GM15510 (cell line): Measurements from ENCODE around the gene LYRM9.

Source experiments
- POLR2A ChIP-seq: IDR thresholded peaks from 3 replicates; pipeline ENCODE4 v1.6.1; 2011; ENCODE audit warnings: borderline replicate concordance; ENCODE audit not compliant: insufficient read length; ENCODE audit errors: extremely low read depth

The LYRM9 gene

DNA sequence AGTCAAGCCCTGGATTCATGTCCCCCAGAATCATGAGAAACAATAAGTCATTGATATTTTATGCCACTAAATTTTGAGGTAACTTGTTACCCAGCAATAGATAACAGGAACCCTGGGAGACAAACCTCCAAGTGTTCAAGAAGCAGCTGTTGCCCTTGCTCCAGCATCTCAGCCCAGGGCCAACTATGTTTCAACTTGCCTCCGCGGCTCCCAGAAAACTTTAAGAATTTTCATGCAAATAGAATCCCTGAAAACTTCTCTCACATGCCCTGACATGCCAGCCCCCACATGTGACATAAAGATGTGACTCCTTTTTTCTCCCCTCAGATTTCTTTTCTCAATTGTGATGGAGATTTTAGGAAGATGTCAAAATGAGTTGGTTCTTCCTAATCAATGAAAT is 22.8 kb downstream of the LYRM9 start:
- TF ChIP-seq POLR2A = no peak

DNA sequence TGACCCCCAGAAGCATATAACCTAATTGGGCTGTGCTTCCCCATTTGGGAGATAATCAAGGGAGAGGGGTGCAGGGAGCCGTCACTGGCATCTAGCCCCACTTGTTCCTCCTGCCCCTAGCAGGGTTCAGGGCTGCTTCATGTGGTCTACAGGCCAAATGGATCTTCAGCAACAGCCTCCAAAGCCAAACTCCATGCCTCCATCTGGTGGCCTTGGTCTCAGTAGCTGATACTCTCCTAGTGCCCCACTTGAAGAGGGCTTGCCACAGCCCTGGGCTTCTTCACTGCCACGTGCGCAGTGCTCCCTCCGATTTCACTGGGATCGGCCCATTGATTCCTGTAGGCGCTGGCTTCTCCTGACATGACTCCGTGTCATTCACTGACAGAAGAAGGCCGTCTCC is 24.6 kb downstream of the LYRM9 start:
- no peak for TF ChIP-seq POLR2A

DNA sequence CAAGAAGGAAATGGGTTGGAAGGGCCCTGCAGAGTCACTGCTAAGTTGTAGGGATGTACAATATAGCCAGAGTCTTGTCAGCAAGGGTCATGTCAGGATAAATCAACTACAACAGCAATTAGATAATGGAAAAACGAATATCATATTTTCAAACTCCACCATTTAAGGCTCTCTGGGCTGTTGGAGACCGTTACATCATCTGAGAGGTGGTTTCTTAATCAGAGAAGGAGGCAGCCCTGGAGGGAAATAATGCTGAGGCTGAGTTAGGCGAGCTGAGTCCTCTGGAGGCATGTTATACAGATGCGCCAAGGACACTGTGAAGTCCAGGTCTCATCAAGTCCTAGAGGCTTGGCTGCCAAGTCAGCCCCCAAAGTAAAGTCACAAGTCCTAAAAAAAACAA is 30.3 kb downstream of the LYRM9 start:
- no peak for TF ChIP-seq POLR2A

DNA sequence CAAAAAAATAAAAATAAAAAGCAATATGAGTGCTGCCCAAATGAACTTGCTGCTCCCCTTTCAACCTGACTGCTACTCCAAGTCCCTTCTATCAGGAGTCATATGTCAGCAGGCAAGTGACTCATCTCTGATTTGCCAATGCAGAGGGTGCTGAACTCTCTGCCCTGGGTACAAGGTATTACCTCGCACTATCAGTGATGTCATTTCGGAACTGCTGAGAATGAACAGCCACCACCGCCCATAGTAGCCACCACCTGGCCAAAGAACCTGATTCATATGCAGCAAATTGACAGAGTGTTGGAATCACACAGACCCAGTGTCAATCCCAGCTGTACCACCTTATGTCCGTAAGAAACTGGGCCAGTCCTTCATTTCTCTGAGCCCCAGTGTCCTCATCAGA is 31.2 kb downstream of the LYRM9 start:
- no peak for TF ChIP-seq POLR2A

DNA sequence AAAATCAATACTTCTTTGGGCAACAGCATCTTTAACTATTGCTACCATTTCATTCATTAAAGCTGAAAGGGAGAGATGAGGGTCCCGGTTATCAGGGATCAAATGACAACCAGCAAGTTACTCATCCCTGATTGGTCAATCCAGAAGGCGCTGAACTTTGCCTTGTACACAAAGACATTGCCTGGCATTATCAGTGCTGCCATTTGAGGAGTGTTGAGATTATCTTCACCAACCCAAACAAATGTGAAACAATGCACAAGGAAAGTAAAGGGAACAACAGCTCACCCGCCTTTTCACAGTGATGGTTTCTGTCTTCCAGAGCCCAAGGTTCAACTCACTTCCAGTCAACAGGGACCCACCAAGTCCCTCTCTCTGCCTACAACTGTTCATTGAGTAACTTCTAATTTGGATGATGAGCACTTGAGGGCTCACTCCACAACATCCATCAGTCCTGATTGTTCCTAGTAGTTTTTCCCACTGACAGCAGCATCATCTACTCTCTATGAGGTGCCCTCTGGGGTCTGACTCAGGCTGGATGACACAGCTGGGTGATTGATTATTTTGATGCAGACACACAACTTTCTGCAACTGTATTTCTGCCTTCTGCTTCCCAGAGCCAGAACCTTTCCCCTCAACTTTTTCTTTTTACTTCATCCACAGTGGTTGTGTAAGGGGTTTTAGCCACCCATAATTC is 32.0 kb downstream of the LYRM9 start:
- no peak for TF ChIP-seq POLR2A

DNA sequence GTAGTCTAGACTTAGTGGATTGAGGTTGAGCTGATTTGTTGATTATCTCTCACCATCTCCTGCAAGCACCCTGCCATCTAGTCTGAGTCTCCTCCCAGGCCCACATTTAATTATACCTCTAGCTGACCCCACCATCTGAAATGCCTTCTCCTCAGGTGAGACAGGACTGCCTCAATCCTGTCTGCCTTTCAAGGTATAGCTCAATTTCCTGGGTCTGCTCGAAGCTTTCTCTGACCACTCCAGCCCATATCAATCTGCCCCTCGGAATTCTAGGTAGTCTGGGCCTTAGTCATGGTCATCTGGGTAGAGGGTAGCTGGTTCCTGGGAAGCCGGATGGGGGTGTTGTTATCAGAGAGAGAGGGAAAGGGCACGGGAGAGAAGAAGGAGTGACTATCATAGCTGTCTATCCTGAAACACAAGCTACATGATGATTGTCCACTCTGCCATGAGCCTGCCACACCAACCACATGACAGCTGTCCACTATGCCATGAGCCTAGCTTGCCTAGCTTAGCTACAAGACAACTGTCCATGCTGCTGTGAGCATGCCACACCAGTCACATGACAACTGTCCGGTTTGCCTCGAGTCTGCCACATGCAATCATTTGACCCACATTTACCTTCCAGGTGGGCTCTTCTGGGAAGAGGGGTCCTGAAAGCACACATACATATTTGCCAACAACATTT is 34.4 kb downstream of the LYRM9 start:
- no peak for TF ChIP-seq POLR2A

DNA sequence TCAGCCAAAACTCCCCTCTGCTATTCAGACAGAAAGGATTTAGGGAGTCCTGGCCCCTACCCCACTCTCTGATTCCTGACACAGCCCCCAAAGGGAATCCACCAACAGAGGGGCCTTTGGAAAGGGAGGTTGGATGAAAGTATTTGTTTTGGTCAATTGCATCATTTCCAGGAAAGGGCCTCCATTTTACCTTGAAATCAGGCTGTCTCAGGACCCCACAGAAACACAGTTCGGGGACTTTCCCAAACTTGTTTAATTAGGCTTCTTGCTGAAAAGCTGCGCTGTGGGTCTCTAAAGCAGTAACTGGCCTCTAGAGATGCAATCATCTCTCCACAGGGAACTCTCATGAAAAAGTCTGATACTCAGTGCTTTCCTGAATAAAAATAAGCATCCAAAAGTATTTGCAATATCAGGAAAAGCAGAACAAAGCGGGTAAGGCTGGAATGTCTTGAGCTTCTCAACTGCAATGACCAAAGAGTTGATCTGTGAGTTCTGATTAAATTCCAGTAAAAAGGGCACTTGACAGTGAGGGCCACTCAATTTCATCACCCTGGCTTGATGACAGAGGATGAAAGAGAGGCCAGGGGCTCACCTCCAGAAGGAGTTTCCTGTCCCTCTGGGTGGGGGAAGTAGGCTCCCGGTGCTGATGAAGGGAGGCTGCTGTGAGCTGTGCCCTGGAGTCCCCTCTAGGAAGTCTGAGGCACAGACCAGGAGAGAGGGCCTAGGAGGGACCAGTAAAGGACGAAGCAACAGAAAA is 36.3 kb downstream of the LYRM9 start:
- TF ChIP-seq POLR2A = no peak

DNA sequence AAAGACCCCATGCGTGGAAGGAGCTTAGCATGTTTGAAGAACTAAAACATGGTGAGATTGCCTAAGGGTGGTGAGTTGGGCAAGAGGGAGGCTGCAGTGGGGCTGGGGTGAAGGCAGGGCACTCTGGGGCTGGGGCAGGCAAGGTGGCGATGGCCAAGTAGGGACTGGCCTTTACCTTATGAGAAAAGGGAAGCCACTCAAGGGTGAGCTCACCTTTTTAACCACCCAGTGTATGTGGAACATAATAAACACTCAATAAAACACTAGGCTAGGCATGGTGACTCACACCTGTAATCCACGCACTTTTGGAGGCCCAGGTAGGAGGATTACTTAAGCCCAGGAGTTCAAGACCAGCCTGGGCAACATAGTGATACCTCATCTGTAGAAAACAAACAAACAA is 37.7 kb downstream of the LYRM9 start:
- TF ChIP-seq POLR2A = no peak

DNA sequence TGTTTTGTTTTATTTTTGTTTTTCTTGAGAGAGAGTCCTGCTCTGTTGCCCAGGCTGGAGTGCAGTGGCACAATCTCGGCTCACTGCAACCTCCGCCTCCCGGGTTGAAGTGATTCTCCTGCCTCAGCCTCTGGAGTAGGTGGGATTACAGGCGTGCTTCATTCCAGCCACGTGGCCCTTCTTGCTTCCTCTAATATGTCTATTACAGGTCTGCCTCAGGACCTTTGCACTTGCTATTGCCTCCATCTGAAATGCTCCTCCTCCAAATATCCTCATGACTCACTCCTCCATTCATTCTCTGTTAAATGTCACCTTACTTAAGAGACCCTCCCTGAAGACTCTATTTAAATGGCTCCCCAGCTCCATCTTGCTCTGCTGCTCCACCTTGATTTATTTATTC is 39.0 kb downstream of the LYRM9 start:
- TF ChIP-seq POLR2A = no peak

DNA sequence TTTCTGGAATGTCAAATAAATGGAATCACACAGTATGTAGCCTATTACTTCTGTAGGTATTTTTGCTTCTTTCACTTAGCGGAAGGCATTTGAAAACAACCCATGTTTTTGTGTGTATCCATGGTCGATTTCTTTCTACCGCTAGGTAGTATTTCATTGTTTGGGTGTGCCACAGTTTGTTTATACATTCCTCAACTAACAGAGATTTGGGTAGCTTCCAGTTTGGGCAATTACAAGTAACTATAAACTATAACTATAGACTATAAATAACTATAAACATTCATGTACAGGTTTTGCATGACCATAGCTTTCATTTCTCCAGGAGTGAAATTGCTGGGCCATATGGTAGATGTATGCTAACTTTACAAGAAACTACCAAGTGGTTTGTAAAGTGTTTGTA is 40.1 kb downstream of the LYRM9 start:
- TF ChIP-seq POLR2A = no peak

DNA sequence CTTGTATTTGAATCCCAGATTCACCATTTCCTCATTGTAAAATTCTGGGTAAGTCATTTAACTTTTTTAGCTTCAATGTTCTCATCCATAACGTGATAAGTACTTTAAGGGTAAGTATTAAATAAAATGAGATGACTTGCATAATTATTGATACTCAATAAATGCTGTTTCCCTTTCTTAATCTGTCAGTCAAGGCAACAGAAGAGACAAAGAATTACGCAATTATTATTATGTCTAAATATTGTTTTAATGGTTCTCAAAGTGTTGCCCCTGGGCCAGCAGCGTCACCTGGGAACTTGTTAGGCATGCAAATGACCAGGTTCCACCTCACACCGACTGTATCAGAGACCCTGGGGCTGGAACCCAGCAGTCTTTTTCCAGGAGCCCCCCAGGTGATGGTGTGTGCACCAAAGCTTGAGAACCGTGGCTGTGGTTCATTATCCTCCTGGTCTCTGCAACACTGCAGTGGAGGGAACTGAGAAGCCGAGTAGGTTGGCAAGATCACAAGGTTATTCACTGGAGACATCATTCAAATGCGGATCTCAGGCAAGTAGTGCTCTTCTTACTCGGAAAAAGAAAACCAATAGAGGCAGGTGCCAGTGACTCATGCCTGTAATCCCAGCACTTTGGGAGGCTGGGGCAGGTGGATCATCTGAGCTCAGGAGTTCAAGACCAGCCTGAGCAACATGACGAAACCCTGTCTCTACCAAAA is 43.5 kb downstream of the LYRM9 start:
- no peak for TF ChIP-seq POLR2A

DNA sequence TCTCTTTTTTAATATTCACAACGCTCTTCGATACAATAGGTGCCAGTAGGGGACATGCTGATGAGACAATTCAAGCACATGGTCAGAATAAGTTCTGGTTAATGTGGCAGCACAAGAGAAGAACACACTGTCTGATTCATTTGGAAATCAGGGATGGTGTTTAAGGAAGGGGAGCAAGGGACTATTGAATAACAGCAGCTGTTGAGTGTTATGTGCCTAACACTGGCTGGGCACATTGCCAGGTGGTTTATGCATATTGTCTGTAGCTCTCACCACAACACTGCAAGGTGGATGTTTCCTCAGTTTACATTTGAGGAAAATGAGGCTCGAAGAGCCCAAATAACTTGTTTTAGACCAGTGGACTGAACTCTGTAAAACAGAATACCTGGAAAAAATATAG is 44.2 kb downstream of the LYRM9 start:
- TF ChIP-seq POLR2A = no peak

DNA sequence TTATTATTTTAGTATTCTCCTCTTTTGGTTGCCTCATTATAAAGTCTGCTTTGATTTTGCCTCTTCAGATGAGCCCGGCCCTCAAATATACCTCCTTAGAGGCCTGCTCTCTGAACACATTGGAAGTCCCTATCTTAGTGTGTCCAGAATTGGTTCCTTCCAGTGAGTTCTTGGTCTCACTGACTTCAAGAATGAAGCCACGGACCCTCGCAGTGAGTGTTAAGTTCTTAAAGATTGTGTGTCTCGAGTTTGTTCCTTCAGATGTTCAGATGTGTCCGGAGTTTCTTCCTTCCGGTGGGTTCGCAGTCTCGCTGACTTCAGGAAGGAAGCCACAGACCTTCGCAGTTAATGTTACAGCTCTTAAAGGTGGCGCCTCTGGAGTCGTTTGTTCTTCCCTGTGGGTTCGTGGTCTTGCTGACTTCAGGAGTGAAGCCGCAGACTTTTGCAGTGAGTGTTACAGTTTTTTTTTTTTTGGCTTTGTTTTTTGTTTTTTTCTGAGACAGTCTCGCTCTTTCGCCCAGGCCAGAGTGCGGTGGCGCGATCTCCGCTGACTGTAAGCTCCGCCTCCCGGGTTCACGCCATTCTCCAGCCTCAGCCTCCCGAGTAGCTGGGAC is 47.0 kb downstream of the LYRM9 start:
- no peak for TF ChIP-seq POLR2A

DNA sequence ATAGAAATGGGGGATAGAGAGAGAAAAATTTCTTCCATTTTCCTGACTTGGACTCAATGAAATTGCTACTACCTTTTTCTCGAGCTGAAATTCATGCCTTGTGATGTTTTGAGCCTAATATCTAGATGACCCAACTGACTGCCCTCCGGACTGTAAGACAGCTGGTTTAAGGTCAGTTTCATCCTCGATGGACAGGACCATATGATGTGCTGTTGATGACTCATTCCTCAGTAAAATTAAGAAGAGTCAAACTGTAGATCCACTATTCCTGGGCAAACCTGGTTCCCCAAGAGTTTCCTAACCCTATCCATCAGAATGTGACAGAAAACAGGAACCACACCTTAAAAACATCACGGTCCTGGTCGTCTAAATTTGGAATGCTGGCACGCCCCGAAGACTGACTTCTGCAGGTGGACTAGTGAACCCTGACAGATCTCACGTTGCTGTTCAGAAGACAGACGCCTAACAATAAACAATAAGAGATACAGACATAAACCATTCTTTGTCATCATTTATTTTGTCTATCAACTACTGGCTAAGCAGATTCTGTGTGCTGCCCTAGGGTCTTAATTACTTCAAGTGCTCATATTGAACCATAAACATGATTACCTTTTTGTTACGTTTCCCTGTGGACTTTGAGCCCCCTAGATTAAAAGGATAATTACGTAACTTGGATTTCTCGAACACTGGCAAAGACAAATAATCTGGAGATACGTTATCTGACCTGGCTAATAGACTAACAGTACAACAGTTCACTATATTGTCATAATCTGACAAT is 47.7 kb downstream of the LYRM9 start:
- no peak for TF ChIP-seq POLR2A
